ENCODE results near the gene ABCC5. TPM values are rescaled to one million over a fixed set of nuclear protein-coding genes. Genes with fewer than 3 reads are reported as not detected.

The ABCC5 gene
- total and polyA plus RNA-seq, 2 donors from 2014 or later, result 31.9 to 39.3 TPM

GRCh38 chr3:183873914-183874313, 143.8 kb downstream of the ABCC5 start:
- intact Hi-C loops (cut with DNase I), result no loop called here
- FAIRE-seq (no peak), DNase-seq (no peak)
- Histone ChIP-seq H3K27ac (ENCODE audit: low read depth in 2 of 2, low read length in 2 of 2) (no peak overlapping the region), H3K36me3 (ENCODE audit: control insufficient read depth in 2 of 3, insufficient read depth in 3 of 3, low read length in 3 of 3) (no peaks in the 10 kb centered on the region), H3K4me3 (ENCODE audit: low read length in 3 of 3) (no peak overlapping the region), H3K4me1 (ENCODE audit: control insufficient read depth in 2 of 3, insufficient read depth in 2 of 3, low read depth in 1 of 3, low read length in 3 of 3) (peaks cover 0 to 6% (median 0%) of the 10 kb centered on the region in 3 donors), H3K9me3 (ENCODE audit: control insufficient read depth in 2 of 3, insufficient read depth in 1 of 3, low read length in 3 of 3) (no peaks in the 10 kb centered on the region), H3K9ac (ENCODE audit: low read length in 3 of 3) (no peak overlapping the region), H3K27me3 (ENCODE audit: control insufficient read depth, insufficient read depth, low read length) (no peaks in the 10 kb centered on the region)
- no peak for TF ChIP-seq CTCF (IDR thresholded peaks at IDR 0.05; ENCODE audit: borderline replicate concordance, extremely low read depth, insufficient read depth)

GRCh38 chr3:183871541-183871940, 146.1 kb downstream of the ABCC5 start:
- FAIRE-seq, result no peak
- Histone ChIP-seq H3K9ac (ENCODE audit: low read length in 3 of 3) (no peak overlapping the region), H3K4me3 (ENCODE audit: low read length in 3 of 3) (no peak overlapping the region), H3K4me1 (ENCODE audit: control insufficient read depth in 2 of 3, insufficient read depth in 2 of 3, low read depth in 1 of 3, low read length in 3 of 3) (peaks cover 0 to 6% (median 0%) of the 10 kb centered on the region in 3 donors), H3K36me3 (ENCODE audit: control insufficient read depth in 2 of 3, insufficient read depth in 3 of 3, low read length in 3 of 3) (peaks cover 0 to 5% (median 2%) of the 10 kb centered on the region in 3 donors), H3K27me3 (ENCODE audit: control insufficient read depth, insufficient read depth, low read length) (no peaks in the 10 kb centered on the region), H3K27ac (ENCODE audit: low read depth in 2 of 2, low read length in 2 of 2) (no peak overlapping the region), H3K9me3 (ENCODE audit: control insufficient read depth in 2 of 3, insufficient read depth in 1 of 3, low read length in 3 of 3) (no peaks in the 10 kb centered on the region)
- no peak for DNase-seq
- TF ChIP-seq CTCF (IDR thresholded peaks at IDR 0.05; ENCODE audit: borderline replicate concordance, extremely low read depth, insufficient read depth), result no peak
- intact Hi-C loops (cut with DNase I), result no loop called here

- H3K36me3 ChIP-seq (ENCODE audit: control insufficient read depth in 2 of 3, insufficient read depth in 3 of 3, low read length in 3 of 3), result peaks cover 0 to 5% (median 5%) of the 10 kb centered on the region in 3 donors
- no peak for TF ChIP-seq CTCF (IDR thresholded peaks at IDR 0.05; ENCODE audit: borderline replicate concordance, extremely low read depth, insufficient read depth)
- DNase-seq, result no peak
- H3K4me1 ChIP-seq (ENCODE audit: control insufficient read depth in 2 of 3, insufficient read depth in 2 of 3, low read depth in 1 of 3, low read length in 3 of 3), result peaks cover 0 to 6% (median 0%) of the 10 kb centered on the region in 3 donors
- no peak overlapping the region for H3K9ac ChIP-seq (ENCODE audit: low read length in 3 of 3)
- intact Hi-C loops (cut with DNase I), result no loop called here
- no peak overlapping the region for H3K4me3 ChIP-seq (ENCODE audit: low read length in 3 of 3)
- no peak for FAIRE-seq
- H3K27me3 ChIP-seq (ENCODE audit: control insufficient read depth, insufficient read depth, low read length), result no peaks in the 10 kb centered on the region
- H3K27ac ChIP-seq (ENCODE audit: low read depth in 2 of 2, low read length in 2 of 2), result no peak overlapping the region
- H3K9me3 ChIP-seq (ENCODE audit: control insufficient read depth in 2 of 3, insufficient read depth in 1 of 3, low read length in 3 of 3), result no peaks in the 10 kb centered on the region
Measured at GRCh38 chr3:183870563-183870962, 147.1 kb downstream of the ABCC5 start.

Small RNAs within 50 kb of the gene (microRNA-seq; reads per million reads assigned to microRNA genes)
- gene MIR4448, result not detected

Other genes starting within 250 kb of the ABCC5 start
- gene MAP6D1, start 192.3 kb downstream of the ABCC5 start, total RNA-seq, result 1.5 TPM
- gene MAP6D1, start 192.3 kb downstream of the ABCC5 start, polyA plus RNA-seq (ENCODE audit: insufficient read depth, low read depth, low replicate concordance), result 1.4 TPM
- 70.2 TPM for gene PARL, start 133.0 kb downstream of the ABCC5 start, total RNA-seq
- gene PARL, start 133.0 kb downstream of the ABCC5 start, polyA plus RNA-seq (ENCODE audit: insufficient read depth, low read depth, low replicate concordance), result 88.8 TPM
- not detected for gene HTR3D, start 13.9 kb upstream of the ABCC5 start, total RNA-seq
- gene HTR3D, start 13.9 kb upstream of the ABCC5 start, polyA plus RNA-seq (ENCODE audit: insufficient read depth, low read depth, low replicate concordance), result not detected
- gene HTR3C, start 35.2 kb upstream of the ABCC5 start, total RNA-seq, result not detected
- gene HTR3C, start 35.2 kb upstream of the ABCC5 start, polyA plus RNA-seq (ENCODE audit: insufficient read depth, low read depth, low replicate concordance), result not detected
- gene HTR3E, start 79.2 kb upstream of the ABCC5 start, total RNA-seq, result not detected
- not detected for gene HTR3E, start 79.2 kb upstream of the ABCC5 start, polyA plus RNA-seq (ENCODE audit: insufficient read depth, low read depth, low replicate concordance)
- gene EIF2B5, start 117.5 kb upstream of the ABCC5 start, total RNA-seq, result 36.9 TPM
- gene EIF2B5, start 117.5 kb upstream of the ABCC5 start, polyA plus RNA-seq (ENCODE audit: insufficient read depth, low read depth, low replicate concordance), result 37.0 TPM
- gene DVL3, start 137.5 kb upstream of the ABCC5 start, total RNA-seq, result 57.4 TPM
- gene DVL3, start 137.5 kb upstream of the ABCC5 start, polyA plus RNA-seq (ENCODE audit: insufficient read depth, low read depth, low replicate concordance), result 30.3 TPM
- gene AP2M1, start 157.0 kb upstream of the ABCC5 start, total RNA-seq, result 329 TPM
- gene AP2M1, start 157.0 kb upstream of the ABCC5 start, polyA plus RNA-seq (ENCODE audit: insufficient read depth, low read depth, low replicate concordance), result 353 TPM
- 69.0 TPM for gene ABCF3, start 168.3 kb upstream of the ABCC5 start, total RNA-seq
- 49.1 TPM for gene ABCF3, start 168.3 kb upstream of the ABCC5 start, polyA plus RNA-seq (ENCODE audit: insufficient read depth, low read depth, low replicate concordance)
- 0.25 TPM for gene VWA5B2, start 211.7 kb upstream of the ABCC5 start, total RNA-seq
- gene VWA5B2, start 211.7 kb upstream of the ABCC5 start, polyA plus RNA-seq (ENCODE audit: insufficient read depth, low read depth, low replicate concordance), result 0.11 TPM
- gene ALG3, start 231.1 kb upstream of the ABCC5 start, total RNA-seq, result 33.6 TPM
- gene ALG3, start 231.1 kb upstream of the ABCC5 start, polyA plus RNA-seq (ENCODE audit: insufficient read depth, low read depth, low replicate concordance), result 39.8 TPM
- gene EEF1AKMT4, start 231.8 kb upstream of the ABCC5 start, total RNA-seq, result 2.8 TPM
- gene EEF1AKMT4, start 231.8 kb upstream of the ABCC5 start, polyA plus RNA-seq (ENCODE audit: insufficient read depth, low read depth, low replicate concordance), result 6.1 TPM
- 0.31 TPM for gene CAMK2N2, start 243.7 kb upstream of the ABCC5 start, total RNA-seq
- 0.39 TPM for gene CAMK2N2, start 243.7 kb upstream of the ABCC5 start, polyA plus RNA-seq (ENCODE audit: insufficient read depth, low read depth, low replicate concordance)

Data from kidney (tissue), 14 donors.